Chondrocyte (in vitro differentiated cells): ENCODE data around the gene KCTD21. TPM values are rescaled to one million over a fixed set of nuclear protein-coding genes. Genes with fewer than 3 reads are reported as not detected.

Source experiments
- DNase-seq: peaks from one replicate; pipeline ENCODE4 v3.0.0; 2021; ENCODE audit warnings: mixed read lengths, low spot score
- H3K27ac Mint-ChIP-seq: one replicate; pipeline ENCODE4 v1.8.0; 2021; ENCODE audit warnings: mild to moderate bottlenecking, moderate library complexity, mixed read lengths; ENCODE audit not compliant: unreplicated experiment
- H3K27me3 Mint-ChIP-seq: 2 replicates; pipeline ENCODE4 v1.8.0; 2021; ENCODE audit warnings: low read depth, mixed read lengths
- H3K36me3 Mint-ChIP-seq: 2 replicates; pipeline ENCODE4 v1.8.0; 2021; ENCODE audit warnings: low read depth, mixed read lengths
- H3K4me1 Mint-ChIP-seq: 2 replicates; pipeline ENCODE4 v1.8.0; 2021; ENCODE audit warnings: low read depth, mild to moderate bottlenecking, mixed read lengths
- H3K4me3 Mint-ChIP-seq: one replicate; pipeline ENCODE4 v1.8.0; 2021; ENCODE audit warnings: mild to moderate bottlenecking, moderate library complexity, mixed read lengths; ENCODE audit not compliant: unreplicated experiment
- H3K9me3 Mint-ChIP-seq: 2 replicates; pipeline ENCODE4 v1.8.0; 2021; ENCODE audit warnings: low read depth, mixed read lengths
- total RNA-seq: library from RNA; stranded (reverse); gene quantifications from 3 replicates; pipeline ENCODE4 v1.2.1, GENCODE V29; 2021
- TF ChIP-seq, protein P1 (sequence below): fragments of 200-600 bp; sonication (generic); IDR thresholded peaks from 2 replicates; pipeline ENCODE4 v1.5.0; 2021; ENCODE audit warnings: antibody characterized with exemption, mild to moderate bottlenecking, moderate library complexity

Gene KCTD21
- total RNA-seq, 1 donor from 2014 or later = 15.2 TPM

- Mint-ChIP-seq H3K9me3 (no peaks in the 10 kb centered on the region), H3K36me3 (peaks cover 35% of the 10 kb centered on the region), H3K4me1 (peaks cover 9% of the 10 kb centered on the region), H3K4me3 (no peak overlapping the region), H3K27me3 (no peaks in the 10 kb centered on the region), H3K27ac (peak overlapping the region; percentile 39)
- no peak for DNase-seq
- TF ChIP-seq, protein P1, sequence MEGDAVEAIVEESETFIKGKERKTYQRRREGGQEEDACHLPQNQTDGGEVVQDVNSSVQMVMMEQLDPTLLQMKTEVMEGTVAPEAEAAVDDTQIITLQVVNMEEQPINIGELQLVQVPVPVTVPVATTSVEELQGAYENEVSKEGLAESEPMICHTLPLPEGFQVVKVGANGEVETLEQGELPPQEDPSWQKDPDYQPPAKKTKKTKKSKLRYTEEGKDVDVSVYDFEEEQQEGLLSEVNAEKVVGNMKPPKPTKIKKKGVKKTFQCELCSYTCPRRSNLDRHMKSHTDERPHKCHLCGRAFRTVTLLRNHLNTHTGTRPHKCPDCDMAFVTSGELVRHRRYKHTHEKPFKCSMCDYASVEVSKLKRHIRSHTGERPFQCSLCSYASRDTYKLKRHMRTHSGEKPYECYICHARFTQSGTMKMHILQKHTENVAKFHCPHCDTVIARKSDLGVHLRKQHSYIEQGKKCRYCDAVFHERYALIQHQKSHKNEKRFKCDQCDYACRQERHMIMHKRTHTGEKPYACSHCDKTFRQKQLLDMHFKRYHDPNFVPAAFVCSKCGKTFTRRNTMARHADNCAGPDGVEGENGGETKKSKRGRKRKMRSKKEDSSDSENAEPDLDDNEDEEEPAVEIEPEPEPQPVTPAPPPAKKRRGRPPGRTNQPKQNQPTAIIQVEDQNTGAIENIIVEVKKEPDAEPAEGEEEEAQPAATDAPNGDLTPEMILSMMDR = no peak
These were observed 28.3 kb upstream of the KCTD21 start for GRCh38 chr11:78216571-78217287.

DNA sequence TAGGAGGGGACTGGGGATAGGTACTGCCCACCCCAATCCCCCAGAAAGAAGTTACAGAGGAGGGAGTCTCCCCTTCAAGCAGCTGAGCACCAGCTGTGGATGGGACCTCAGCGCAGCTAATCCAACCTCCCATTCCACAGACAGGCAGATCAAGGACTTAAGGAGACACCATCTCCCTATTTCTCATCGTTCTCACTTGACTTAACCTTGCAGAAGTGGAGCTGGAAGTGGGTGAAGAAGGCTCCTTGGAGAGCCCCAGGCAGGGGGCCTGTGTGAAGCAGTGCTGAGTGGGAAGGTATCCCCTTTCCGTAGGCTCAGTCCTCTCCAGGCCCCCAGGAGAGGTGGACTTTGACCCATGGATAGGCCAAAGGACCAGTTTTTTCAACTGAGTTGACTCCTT, 27.6 kb upstream of the KCTD21 start:
- TF ChIP-seq, protein P1 = no peak
- Mint-ChIP-seq H3K27me3 (no peaks in the 10 kb centered on the region), H3K4me1 (peaks cover 9% of the 10 kb centered on the region), H3K27ac (no peak overlapping the region), H3K36me3 (peaks cover 35% of the 10 kb centered on the region), H3K9me3 (no peaks in the 10 kb centered on the region), H3K4me3 (no peak overlapping the region)
- DNase-seq = no peak

GRCh38 chr11:78214331-78215194, 26.1 kb upstream of the KCTD21 start:
- Mint-ChIP-seq H3K27ac (no peak overlapping the region), H3K4me3 (no peak overlapping the region), H3K27me3 (no peaks in the 10 kb centered on the region), H3K36me3 (peaks cover 44% of the 10 kb centered on the region), H3K4me1 (peaks cover 9% of the 10 kb centered on the region), H3K9me3 (no peaks in the 10 kb centered on the region)
- no peak for DNase-seq
- TF ChIP-seq, protein P1 = no peak

- no peak overlapping the region for H3K27ac Mint-ChIP-seq
- H3K4me1 Mint-ChIP-seq = peaks cover 9% of the 10 kb centered on the region
- TF ChIP-seq, protein P1 = no peak
- no peaks in the 10 kb centered on the region for H3K27me3 Mint-ChIP-seq
- peaks cover 49% of the 10 kb centered on the region for H3K36me3 Mint-ChIP-seq
- H3K9me3 Mint-ChIP-seq = no peaks in the 10 kb centered on the region
- no peak for DNase-seq
- H3K4me3 Mint-ChIP-seq = no peak overlapping the region
These were observed 25.3 kb upstream of the KCTD21 start for GRCh38 chr11:78213526-78214330.
